Breast epithelium (tissue), 3 donors: ENCODE measurements around the gene NUDT15.

Experiments
- POLR2A ChIP-seq: fragments of 450-650 bp; IDR thresholded peaks from one replicate; pipeline ENCODE4 v1.6.1; 2016; ENCODE audit warnings: antibody characterized with exemption, mild to moderate bottlenecking, moderate library complexity
- TF ChIP-seq, protein P1 (sequence below), 3 donors: fragments of 450-650 bp; IDR thresholded peaks; one replicate each; pipeline ENCODE4 v1.5.1; 2016 to 2017; ENCODE audit warnings: antibody characterized with exemption in 3 of 3, mild to moderate bottlenecking in 3 of 3, moderate library complexity in 3 of 3

DNA sequence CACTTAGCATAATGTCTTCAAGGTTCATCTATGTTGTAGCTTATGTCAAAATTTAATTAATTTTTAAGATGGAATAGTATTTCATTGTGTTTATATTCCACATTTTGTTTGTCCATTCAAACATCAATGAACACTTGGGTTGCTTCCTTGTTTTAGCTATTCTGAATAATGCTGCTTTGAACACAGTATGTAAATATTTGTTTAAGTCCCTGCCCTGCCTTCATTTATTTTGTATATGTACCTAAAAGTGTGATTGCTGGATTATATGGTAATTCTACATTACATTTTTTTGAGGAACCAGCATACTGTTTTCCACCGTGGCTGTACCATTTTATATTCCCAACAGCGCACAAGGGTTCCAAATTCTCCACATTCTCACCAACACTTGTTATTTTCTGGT, 18.9 kb upstream of the NUDT15 start:
- TF ChIP-seq, protein P1, sequence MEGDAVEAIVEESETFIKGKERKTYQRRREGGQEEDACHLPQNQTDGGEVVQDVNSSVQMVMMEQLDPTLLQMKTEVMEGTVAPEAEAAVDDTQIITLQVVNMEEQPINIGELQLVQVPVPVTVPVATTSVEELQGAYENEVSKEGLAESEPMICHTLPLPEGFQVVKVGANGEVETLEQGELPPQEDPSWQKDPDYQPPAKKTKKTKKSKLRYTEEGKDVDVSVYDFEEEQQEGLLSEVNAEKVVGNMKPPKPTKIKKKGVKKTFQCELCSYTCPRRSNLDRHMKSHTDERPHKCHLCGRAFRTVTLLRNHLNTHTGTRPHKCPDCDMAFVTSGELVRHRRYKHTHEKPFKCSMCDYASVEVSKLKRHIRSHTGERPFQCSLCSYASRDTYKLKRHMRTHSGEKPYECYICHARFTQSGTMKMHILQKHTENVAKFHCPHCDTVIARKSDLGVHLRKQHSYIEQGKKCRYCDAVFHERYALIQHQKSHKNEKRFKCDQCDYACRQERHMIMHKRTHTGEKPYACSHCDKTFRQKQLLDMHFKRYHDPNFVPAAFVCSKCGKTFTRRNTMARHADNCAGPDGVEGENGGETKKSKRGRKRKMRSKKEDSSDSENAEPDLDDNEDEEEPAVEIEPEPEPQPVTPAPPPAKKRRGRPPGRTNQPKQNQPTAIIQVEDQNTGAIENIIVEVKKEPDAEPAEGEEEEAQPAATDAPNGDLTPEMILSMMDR (IDR thresholded peaks at IDR 0.05), result no peak
- no peak for TF ChIP-seq POLR2A
